Gastrocnemius medialis (tissue), 4 donors: ENCODE results near the gene SURF4.
"Not testable (repeated sequence)": the region's sequence is repeated elsewhere in the genome, so short reads cannot be mapped to it uniquely, and the experiment has no call there.

ENCODE experiments used
- POLR2A ChIP-seq, 2 donors: fragments of 450-650 bp; IDR thresholded peaks; one replicate each; pipeline ENCODE4 v1.6.1; 2017; ENCODE audit warnings: antibody characterized with exemption in 2 of 2, mild to moderate bottlenecking in 2 of 2, moderate library complexity in 2 of 2
- TF ChIP-seq, protein P1 (sequence below), 5 experiments: fragments of 450-650 bp in 3 of 5; fragments of 200-600 bp in 2 of 5; sonication (generic) in 2 of 5; IDR thresholded peaks in 4 of 5; conservative IDR thresholded peaks in 1 of 5; 1 replicate in 4 of 5; 2 replicates in 1 of 5; pipeline ENCODE4 v1.5.1; 2016 to 2019; ENCODE audit warnings: antibody characterized with exemption in 5 of 5, mild to moderate bottlenecking in 3 of 5, moderate library complexity in 3 of 5

DNA sequence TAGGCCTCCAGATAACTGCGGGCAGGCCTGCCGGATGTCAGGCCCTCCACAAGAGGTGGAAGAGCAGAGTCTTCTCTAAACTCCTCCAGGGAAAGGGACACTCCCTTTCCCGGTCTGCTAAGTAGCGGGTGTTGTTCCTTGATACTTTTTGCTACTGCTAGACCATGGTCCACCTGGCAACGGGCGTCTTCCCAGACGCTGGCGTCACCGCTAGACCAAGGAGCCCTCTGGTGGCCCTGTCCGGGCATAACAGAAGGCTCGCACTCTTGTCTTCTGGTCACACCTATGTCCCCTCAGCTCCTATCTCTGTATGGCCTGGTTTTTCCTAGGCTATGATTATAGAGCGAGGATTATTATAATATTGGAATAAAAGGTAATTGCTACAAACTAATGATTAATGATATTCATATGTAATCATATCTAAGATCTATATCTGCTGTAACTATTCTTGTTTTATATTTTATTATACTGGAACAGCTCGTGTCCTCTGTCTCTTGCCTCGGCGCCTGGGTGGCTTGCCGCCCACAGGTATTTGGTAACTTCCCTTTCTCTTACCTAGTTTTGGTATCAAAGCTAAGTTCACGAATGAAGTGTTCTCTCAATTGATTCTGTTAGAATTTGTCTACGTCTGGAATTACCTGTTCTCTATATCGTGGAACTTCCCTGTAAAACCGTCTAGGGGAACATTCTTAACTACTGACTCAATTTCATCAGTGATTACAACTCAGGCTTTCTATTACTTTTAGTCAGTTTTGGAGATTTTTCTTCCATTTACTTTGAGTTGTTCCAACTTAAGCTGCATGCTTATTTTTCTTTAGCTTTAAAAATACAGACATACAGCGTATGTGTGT, 46.3 kb downstream of the SURF4 start:
- TF ChIP-seq, protein P1, sequence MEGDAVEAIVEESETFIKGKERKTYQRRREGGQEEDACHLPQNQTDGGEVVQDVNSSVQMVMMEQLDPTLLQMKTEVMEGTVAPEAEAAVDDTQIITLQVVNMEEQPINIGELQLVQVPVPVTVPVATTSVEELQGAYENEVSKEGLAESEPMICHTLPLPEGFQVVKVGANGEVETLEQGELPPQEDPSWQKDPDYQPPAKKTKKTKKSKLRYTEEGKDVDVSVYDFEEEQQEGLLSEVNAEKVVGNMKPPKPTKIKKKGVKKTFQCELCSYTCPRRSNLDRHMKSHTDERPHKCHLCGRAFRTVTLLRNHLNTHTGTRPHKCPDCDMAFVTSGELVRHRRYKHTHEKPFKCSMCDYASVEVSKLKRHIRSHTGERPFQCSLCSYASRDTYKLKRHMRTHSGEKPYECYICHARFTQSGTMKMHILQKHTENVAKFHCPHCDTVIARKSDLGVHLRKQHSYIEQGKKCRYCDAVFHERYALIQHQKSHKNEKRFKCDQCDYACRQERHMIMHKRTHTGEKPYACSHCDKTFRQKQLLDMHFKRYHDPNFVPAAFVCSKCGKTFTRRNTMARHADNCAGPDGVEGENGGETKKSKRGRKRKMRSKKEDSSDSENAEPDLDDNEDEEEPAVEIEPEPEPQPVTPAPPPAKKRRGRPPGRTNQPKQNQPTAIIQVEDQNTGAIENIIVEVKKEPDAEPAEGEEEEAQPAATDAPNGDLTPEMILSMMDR (IDR thresholded peaks at IDR 0.05 in 4 of 5, conservative IDR thresholded peaks at IDR 0.05 in 1 of 5): peak; percentile 31 to 59 (median 50)
- not testable (repeated sequence) for TF ChIP-seq POLR2A (IDR thresholded peaks at IDR 0.05)
